ENCODE results near the gene B3GLCT. TPM values are rescaled to one million over a fixed set of nuclear protein-coding genes. Genes with fewer than 3 reads are reported as not detected.

B3GLCT gene
- total RNA-seq, 1 experiment from 2014 or later, result 3.9 TPM

GRCh38 chr13:31349156-31349555 lies 149.4 kb downstream of the B3GLCT start:
- H2AFZ ChIP-seq (ENCODE audit: low read depth, low read length, poor library complexity, severe bottlenecking), result no peak overlapping the region
- no peaks in the 10 kb centered on the region for H3K9me2 ChIP-seq (ENCODE audit: insufficient read depth)
- intact Hi-C loops (cut with micrococcal nuclease), result no loop called here
- H3K79me2 ChIP-seq (ENCODE audit: insufficient read depth, low read length), result no peaks in the 10 kb centered on the region
- no peaks in the 10 kb centered on the region for H3K36me3 ChIP-seq (ENCODE audit: control insufficient read depth in 1 of 2, insufficient read depth in 2 of 2, low read length in 2 of 2)
- DNase-seq (ENCODE audit: low read depth, low spot score), result no peak
- H4K20me1 ChIP-seq (ENCODE audit: insufficient read depth), result no peaks in the 10 kb centered on the region
- H3K4me1 ChIP-seq (ENCODE audit: control insufficient read depth in 1 of 2, insufficient read depth in 2 of 2, low read length in 2 of 2), result no peaks in the 10 kb centered on the region
- no peak overlapping the region for H3K9ac ChIP-seq (ENCODE audit: low read length)
- no TSS peak for BruUV-seq (replicated peaks)
- no peak overlapping the region for H3K4me3 ChIP-seq (replicated peaks in 1 of 2; ENCODE audit: low read depth in 1 of 2, low read length in 2 of 2)
- H3K9me3 ChIP-seq (ENCODE audit: control insufficient read depth in 1 of 2, insufficient read depth in 1 of 2, low read depth in 1 of 2, low read length in 2 of 2), result no peaks in the 10 kb centered on the region
- no peak overlapping the region for H3K27ac ChIP-seq (ENCODE audit: low read depth, low read length)
- no peak for ATAC-seq
- H3K4me2 ChIP-seq (ENCODE audit: low read length), result no peak overlapping the region
- RAD21 ChIA-PET (ENCODE audit: low non-redundant PET in 1 of 2, low total read pairs in 2 of 2, uncharacterized antibody in 2 of 2, unreplicated experiment in 2 of 2), result no interaction called here
- TF ChIP-seq SP1 (IDR thresholded peaks at IDR 0.05; ENCODE audit: low read depth) (no peak), SRF (IDR thresholded peaks at IDR 0.05; ENCODE audit: low read depth) (no peak), RAD21 (IDR thresholded peaks at IDR 0.05; ENCODE audit: low read depth) (no peak), ZBTB33 (IDR thresholded peaks at IDR 0.05; ENCODE audit: extremely low read depth, insufficient replicate concordance, low read length) (no peak), EGR1 (IDR thresholded peaks at IDR 0.05; ENCODE audit: low read depth) (no peak), CBX3 (IDR thresholded peaks at IDR 0.05; ENCODE audit: low read depth) (no peak), ZNF274 (IDR thresholded peaks at IDR 0.05; ENCODE audit: low read depth, low read length) (no peak), ZFX (IDR thresholded peaks at IDR 0.05) (no peak), EZH2 (IDR thresholded peaks at IDR 0.05) (no peak), ELF1 (IDR thresholded peaks at IDR 0.05; ENCODE audit: borderline replicate concordance, low read depth) (no peak), ATF3 (IDR thresholded peaks at IDR 0.05) (no peak), FOSL1 (IDR thresholded peaks at IDR 0.05; ENCODE audit: low read depth) (no peak), REST (IDR thresholded peaks at IDR 0.05; ENCODE audit: low read depth) (no peak), CTCF (IDR thresholded peaks at IDR 0.05 in 2 of 3, conservative IDR thresholded peaks at IDR 0.05 in 1 of 3; ENCODE audit: borderline replicate concordance in 1 of 3, insufficient read depth in 1 of 3, low read depth in 2 of 3, low read length in 2 of 3) (no peak)
- POLR2A ChIA-PET, result no interaction called here
- CTCF ChIA-PET, result no interaction called here
- peaks cover 24% of the 10 kb centered on the region for H3K27me3 ChIP-seq (ENCODE audit: insufficient read depth, low read length)

Measured in HCT116 (cell line).